Glutamatergic neuron (in vitro differentiated cells): Measurements from ENCODE around the gene NECTIN1. TPM values are rescaled to one million over a fixed set of nuclear protein-coding genes. Genes with fewer than 3 reads are reported as not detected.

Experiments used
- DNase-seq: peaks from one replicate; pipeline ENCODE4 v3.0.0; 2022
- H3K27ac Mint-ChIP-seq: one replicate; pipeline ENCODE4 v1.8.0; 2020; ENCODE audit warnings: mild to moderate bottlenecking, mixed read lengths, inconsistent platforms; ENCODE audit not compliant: unreplicated experiment
- H3K27me3 Mint-ChIP-seq: one replicate; pipeline ENCODE4 v1.8.0; 2020; ENCODE audit warnings: mild to moderate bottlenecking, moderate library complexity, mixed read lengths, inconsistent platforms; ENCODE audit not compliant: unreplicated experiment
- H3K36me3 Mint-ChIP-seq: one replicate; pipeline ENCODE4 v1.8.0; 2020; ENCODE audit warnings: mild to moderate bottlenecking, mixed read lengths, inconsistent platforms; ENCODE audit not compliant: unreplicated experiment
- H3K4me1 Mint-ChIP-seq: one replicate; pipeline ENCODE4 v1.8.0; 2020; ENCODE audit warnings: mild to moderate bottlenecking, low read depth, mixed read lengths, inconsistent platforms; ENCODE audit not compliant: unreplicated experiment
- H3K4me3 Mint-ChIP-seq: one replicate; pipeline ENCODE4 v1.8.0; 2020; ENCODE audit warnings: mild to moderate bottlenecking, mixed read lengths, inconsistent platforms; ENCODE audit not compliant: unreplicated experiment
- H3K9me3 Mint-ChIP-seq: one replicate; pipeline ENCODE4 v1.8.0; 2020; ENCODE audit warnings: mild to moderate bottlenecking, moderate library complexity, mixed read lengths, inconsistent platforms; ENCODE audit not compliant: unreplicated experiment
- CTCF ChIP-seq: fragments of 200-600 bp; sonication (generic); IDR thresholded peaks from one replicate; pipeline ENCODE4 v1.5.0; 2021; ENCODE audit not compliant: partially characterized antibody, unreplicated experiment
- total RNA-seq: library from RNA; stranded (reverse); fragmentation: NEBNext Ultra II Directional; extraction: Animal tissue kit (Norgen Biotek cat#: 25700); gene quantifications from one replicate; pipeline ENCODE4 v1.2.1, GENCODE V29; 2021; ENCODE audit not compliant: unreplicated experiment

The NECTIN1 gene
- total RNA-seq, 1 donor from 2014 or later, result 26.0 TPM

GRCh38 chr11:119666463-119667131 is 62.4 kb downstream of the NECTIN1 start:
- DNase-seq, result peak; percentile 91
- Mint-ChIP-seq H3K9me3 (peaks cover 10% of the 10 kb centered on the region), H3K27ac (no peak overlapping the region), H3K4me1 (peaks cover 34% of the 10 kb centered on the region), H3K36me3 (peaks cover 8% of the 10 kb centered on the region), H3K27me3 (peaks cover 10% of the 10 kb centered on the region), H3K4me3 (no peak overlapping the region)
- TF ChIP-seq CTCF, result peak; percentile 91

GRCh38 chr11:119666061-119666460 is 62.9 kb downstream of the NECTIN1 start:
- peaks cover 7% of the 10 kb centered on the region for H3K27me3 Mint-ChIP-seq
- DNase-seq, result no peak
- H3K4me1 Mint-ChIP-seq, result peaks cover 32% of the 10 kb centered on the region
- H3K27ac Mint-ChIP-seq, result no peak overlapping the region
- H3K36me3 Mint-ChIP-seq, result peaks cover 8% of the 10 kb centered on the region
- peaks cover 10% of the 10 kb centered on the region for H3K9me3 Mint-ChIP-seq
- TF ChIP-seq CTCF, result no peak
- H3K4me3 Mint-ChIP-seq, result no peak overlapping the region

GRCh38 chr11:119664701-119665420 is 64.1 kb downstream of the NECTIN1 start:
- Mint-ChIP-seq H3K4me1 (peaks cover 38% of the 10 kb centered on the region), H3K36me3 (peaks cover 8% of the 10 kb centered on the region), H3K9me3 (peaks cover 6% of the 10 kb centered on the region), H3K4me3 (no peak overlapping the region), H3K27ac (no peak overlapping the region), H3K27me3 (peaks cover 7% of the 10 kb centered on the region)
- TF ChIP-seq CTCF, result no peak
- DNase-seq, result no peak

- no peak for DNase-seq
- H3K27ac Mint-ChIP-seq, result peak overlapping the region; percentile 43
Observed at GRCh38 chr11:119664063-119664572, 64.9 kb downstream of the NECTIN1 start.

More at GRCh38 chr11:119664063-119664572, 64.9 kb downstream of the NECTIN1 start:
- H3K4me3 Mint-ChIP-seq, result no peak overlapping the region
- H3K9me3 Mint-ChIP-seq, result peaks cover 6% of the 10 kb centered on the region
- H3K36me3 Mint-ChIP-seq, result peaks cover 8% of the 10 kb centered on the region
- TF ChIP-seq CTCF, result no peak
- peaks cover 7% of the 10 kb centered on the region for H3K27me3 Mint-ChIP-seq
- peaks cover 35% of the 10 kb centered on the region for H3K4me1 Mint-ChIP-seq
